Esophagus (tissue), 2 donors: ENCODE measurements around the gene NT5DC1. TPM values are rescaled to one million over a fixed set of nuclear protein-coding genes. Genes with fewer than 3 reads are reported as not detected.

Experiments used
- H3K27ac ChIP-seq, 2 donors: one replicate each; pipeline ENCODE4 v1.5.1; 2013; ENCODE audit warnings: low read depth in 2 of 2, mild to moderate bottlenecking in 2 of 2, inconsistent platforms in 1 of 2, low read length in 1 of 2, moderate library complexity in 1 of 2
- H3K27me3 ChIP-seq, 2 donors: one replicate each; pipeline ENCODE4 v1.6.1; 2013; ENCODE audit warnings: low read length in 2 of 2, control low read depth in 1 of 2, mild to moderate bottlenecking in 1 of 2; ENCODE audit not compliant: insufficient read depth in 2 of 2, control insufficient read depth in 1 of 2
- H3K36me3 ChIP-seq, 2 donors: one replicate each; pipeline ENCODE4 v1.6.1; 2013; ENCODE audit warnings: low read length in 1 of 2; ENCODE audit not compliant: control insufficient read depth in 2 of 2, insufficient read depth in 2 of 2
- H3K4me1 ChIP-seq, 2 donors: one replicate each; pipeline ENCODE4 v1.6.1; 2013; ENCODE audit warnings: low read length in 1 of 2; ENCODE audit not compliant: control insufficient read depth in 2 of 2, insufficient read depth in 2 of 2
- H3K4me3 ChIP-seq, 2 donors: one replicate each; pipeline ENCODE4 v1.5.1; 2013; ENCODE audit warnings: low read length in 2 of 2, mild to moderate bottlenecking in 2 of 2, low read depth in 1 of 2, moderate library complexity in 1 of 2
- H3K9me3 ChIP-seq, 2 donors: one replicate each; pipeline ENCODE4 v1.6.1; 2013; ENCODE audit warnings: mild to moderate bottlenecking in 2 of 2, low read depth in 1 of 2, low read length in 1 of 2, moderate library complexity in 1 of 2; ENCODE audit not compliant: control insufficient read depth in 2 of 2, insufficient read depth in 1 of 2
- WGBS, 2 donors: extraction: QIAGEN DNeasy Blood & Tissue Kit; methylation state at CpG; one replicate each; pipeline ENCODE4 v1.1.7; 2013; 5-methylcytosine and 5-hydroxymethylcytosine counted together
- polyA plus RNA-seq, 2 donors: library from polyadenylated mRNA; stranded (reverse); fragments of 200-250 nt; gene quantifications; one replicate each; pipeline ENCODE4 v1.2.3, GENCODE V29; 2013
- donor health status: healthy with polysubstance abuse.
- donor health status: Bipolar disorder and iron deficiency.

NT5DC1 gene
- polyA plus RNA-seq, 2 donors: 4.0 to 18.1 TPM

DNA sequence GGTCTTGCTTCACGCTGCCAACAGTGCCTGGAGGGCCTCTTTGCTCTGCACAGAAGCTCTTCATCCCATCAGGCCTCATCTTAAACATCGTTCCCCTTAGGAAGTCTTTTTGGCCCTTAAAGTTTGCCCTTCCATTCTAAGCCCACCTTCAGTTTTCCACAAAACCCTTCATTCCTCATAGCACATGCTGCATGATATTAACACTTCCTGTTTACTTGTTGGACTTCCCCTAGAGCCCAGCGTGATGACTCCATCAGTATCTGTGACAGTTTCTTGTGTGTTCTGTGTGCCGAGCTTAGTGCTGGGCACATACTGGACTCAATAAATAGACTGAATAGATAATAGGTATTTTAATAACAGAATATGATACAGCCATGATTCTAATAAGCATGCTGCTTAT lies 2.2 kb downstream of the NT5DC1 start:
- Histone ChIP-seq H3K9me3 (no peaks in the 10 kb centered on the region), H3K4me3 (no peak overlapping the region), H3K27me3 (no peaks in the 10 kb centered on the region), H3K27ac (no peak overlapping the region), H3K36me3 (peaks cover 0 to 4% of the 10 kb centered on the region in 2 donors), H3K4me1 (peaks cover 2 to 4% of the 10 kb centered on the region in 2 donors)
- WGBS, 2 donors: 80 to 82% methylated on average over 4 of the region's 4 CpGs

DNA sequence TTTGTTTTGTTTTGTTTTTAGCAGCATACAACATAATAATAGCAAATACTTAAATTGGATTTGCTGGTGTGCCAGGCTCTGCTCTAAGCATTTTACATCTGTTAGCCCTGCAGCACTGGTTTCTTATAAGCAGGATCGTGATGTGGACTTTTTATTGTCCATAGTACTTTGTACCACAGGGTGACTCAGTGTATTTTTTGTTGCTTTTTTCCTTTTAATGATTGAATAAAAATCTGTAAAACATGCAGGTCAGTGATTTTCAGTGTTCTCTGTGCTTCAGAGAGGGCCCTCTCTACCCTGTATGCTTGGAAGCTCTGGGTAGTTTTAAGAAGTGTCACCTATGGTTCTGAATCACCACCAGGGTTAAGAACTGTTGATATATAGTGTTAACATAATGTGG lies 4.0 kb downstream of the NT5DC1 start:
- Histone ChIP-seq H3K4me3 (no peak overlapping the region), H3K27ac (no peak overlapping the region), H3K27me3 (no peaks in the 10 kb centered on the region), H3K9me3 (no peaks in the 10 kb centered on the region), H3K36me3 (peaks cover 0 to 7% of the 10 kb centered on the region in 2 donors), H3K4me1 (peaks cover 2 to 4% of the 10 kb centered on the region in 2 donors)
- WGBS, 2 donors: 89 to 98% methylated on average over 1 of the region's 1 CpG

GRCh38 chr6:116105247-116105646 lies 4.6 kb downstream of the NT5DC1 start:
- H3K4me3 ChIP-seq: no peak overlapping the region
- H3K27ac ChIP-seq: no peak overlapping the region
- H3K36me3 ChIP-seq: peaks cover 0 to 7% of the 10 kb centered on the region in 2 donors
- WGBS, 2 donors: 84 to 91% methylated on average over 3 of the region's 3 CpGs
- H3K27me3 ChIP-seq: no peaks in the 10 kb centered on the region
- no peaks in the 10 kb centered on the region for H3K9me3 ChIP-seq
- peaks cover 2 to 4% of the 10 kb centered on the region in 2 donors for H3K4me1 ChIP-seq

GRCh38 chr6:116106146-116106545 lies 5.5 kb downstream of the NT5DC1 start:
- WGBS, 2 donors: 43% methylated on average over 1 of the region's 1 CpG
- Histone ChIP-seq H3K4me1 (peaks cover 2 to 4% of the 10 kb centered on the region in 2 donors), H3K4me3 (no peak overlapping the region), H3K27me3 (no peaks in the 10 kb centered on the region), H3K36me3 (peaks cover 5 to 10% of the 10 kb centered on the region in 2 donors), H3K9me3 (no peaks in the 10 kb centered on the region), H3K27ac (no peak overlapping the region)

DNA sequence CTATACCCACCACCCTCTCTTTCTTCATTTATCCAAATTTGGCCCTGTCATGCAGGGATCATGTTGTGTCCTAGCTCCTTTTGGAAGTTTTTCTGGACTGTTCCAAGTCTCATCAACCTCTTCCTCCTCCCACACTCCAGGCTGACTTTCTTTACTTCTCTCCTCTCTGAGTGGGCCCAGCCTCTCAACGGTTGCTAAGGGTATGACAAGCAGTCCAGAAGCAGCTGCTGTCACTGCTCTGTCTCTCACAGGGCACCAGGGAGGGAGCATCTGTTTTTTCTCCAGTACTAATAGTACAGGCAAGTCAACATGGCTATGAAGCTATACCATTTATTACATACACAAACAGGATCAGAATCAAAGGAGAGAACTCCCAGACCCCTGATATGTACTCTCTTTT lies 8.2 kb downstream of the NT5DC1 start:
- no peak overlapping the region for H3K4me3 ChIP-seq
- H3K27me3 ChIP-seq: no peaks in the 10 kb centered on the region
- peaks cover 5 to 12% of the 10 kb centered on the region in 2 donors for H3K36me3 ChIP-seq
- 35 to 55% methylated on average over 1 of the region's 1 CpG for WGBS, 2 donors
- H3K9me3 ChIP-seq: no peaks in the 10 kb centered on the region
- peaks cover 0 to 2% of the 10 kb centered on the region in 2 donors for H3K4me1 ChIP-seq
- no peak overlapping the region for H3K27ac ChIP-seq

DNA sequence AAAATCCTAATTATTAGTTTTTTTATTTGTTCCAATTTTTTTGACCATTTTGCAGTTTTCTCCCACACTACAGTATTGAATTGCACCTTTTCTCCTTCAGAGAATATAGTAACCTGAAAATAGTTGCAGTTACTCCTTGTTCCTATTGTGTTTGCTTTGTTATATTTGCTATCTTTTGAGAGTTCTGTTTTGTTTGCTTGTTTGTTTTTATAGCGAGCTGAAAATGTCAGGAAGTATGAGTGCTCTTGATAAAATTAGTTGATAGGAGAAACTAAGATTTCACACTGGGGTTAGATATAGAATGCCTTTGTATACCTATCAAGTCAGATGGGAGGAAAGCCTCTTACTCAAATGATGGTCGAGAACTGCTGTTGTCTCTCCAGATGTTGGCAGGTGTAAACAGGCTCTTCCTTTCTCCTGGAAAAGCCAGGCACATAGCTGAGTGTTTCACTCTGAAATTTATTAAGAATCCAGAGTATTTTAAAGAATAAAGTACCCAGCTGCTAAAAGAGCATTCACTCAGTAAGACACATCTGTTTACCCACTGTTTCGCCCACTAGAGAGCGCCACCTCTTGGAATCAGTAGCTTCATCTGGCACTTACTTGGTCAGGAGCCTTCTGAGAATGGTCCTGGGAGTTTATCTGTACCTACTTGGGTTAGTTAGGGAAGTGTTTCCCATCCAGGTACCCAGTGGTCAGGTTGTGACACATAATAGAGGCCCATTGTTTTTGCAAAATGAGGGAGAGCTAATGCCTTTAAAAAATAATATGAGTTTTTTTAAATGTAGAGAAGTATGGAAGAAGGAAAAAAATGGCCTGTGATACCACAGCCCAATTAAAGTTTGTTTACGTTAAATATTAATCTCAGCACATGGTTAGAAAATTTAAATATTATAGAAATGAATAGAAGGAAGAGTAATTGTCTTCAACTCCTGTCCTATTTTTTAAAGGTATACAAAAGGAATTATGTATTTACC lies 11.2 kb downstream of the NT5DC1 start:
- Histone ChIP-seq H3K4me3 (no peak overlapping the region), H3K36me3 (peaks cover 5 to 12% of the 10 kb centered on the region in 2 donors), H3K27ac (no peak overlapping the region), H3K9me3 (no peaks in the 10 kb centered on the region), H3K27me3 (no peaks in the 10 kb centered on the region), H3K4me1 (no peaks in the 10 kb centered on the region)
- WGBS, 2 donors: 73 to 82% methylated on average over 5 of the region's 5 CpGs

DNA sequence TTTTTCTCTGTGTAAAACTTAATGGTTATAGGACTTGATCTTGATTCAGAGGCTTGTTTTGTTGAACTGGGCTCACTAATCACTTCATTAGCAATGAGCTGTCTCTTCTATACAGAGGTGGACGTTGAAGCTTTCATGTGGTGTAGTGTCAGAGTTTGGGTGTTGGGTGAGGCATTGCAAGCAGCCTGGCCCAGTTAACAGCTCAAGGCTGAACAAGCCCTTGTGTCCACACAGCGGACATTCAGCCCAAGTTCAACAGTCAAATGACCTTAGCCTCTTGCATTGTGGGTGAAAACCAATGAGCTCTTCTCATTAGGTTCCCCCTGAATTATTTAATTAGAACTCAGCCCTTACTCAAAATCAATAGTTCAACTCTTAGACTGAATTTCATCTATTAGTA lies 12.7 kb downstream of the NT5DC1 start:
- Histone ChIP-seq H3K27ac (no peak overlapping the region), H3K9me3 (no peaks in the 10 kb centered on the region), H3K4me3 (no peak overlapping the region), H3K27me3 (no peaks in the 10 kb centered on the region), H3K4me1 (no peaks in the 10 kb centered on the region), H3K36me3 (peaks cover 5 to 12% of the 10 kb centered on the region in 2 donors)
- whole genome bisulfite sequencing, 2 donors: 95 to 98% methylated on average over 2 of the region's 2 CpGs

DNA sequence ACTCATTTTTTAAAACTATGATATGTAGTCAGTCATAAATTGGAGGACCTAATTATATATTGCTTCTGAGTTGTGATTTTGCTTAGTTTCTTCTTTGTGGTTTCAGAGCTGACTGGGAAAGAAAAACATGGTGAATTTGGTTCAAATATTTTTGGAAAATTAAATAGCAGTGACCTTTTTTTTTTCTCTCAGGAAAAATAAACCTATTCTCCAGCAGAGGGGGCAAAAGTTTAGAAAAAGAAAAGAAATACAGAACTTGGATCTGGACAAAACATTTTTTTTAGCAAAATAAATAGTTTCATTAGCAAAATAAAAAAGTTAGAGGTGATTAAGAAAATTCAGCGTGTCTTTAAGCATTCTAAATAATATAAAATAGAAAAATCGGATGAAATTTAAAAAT lies 15.1 kb downstream of the NT5DC1 start:
- H3K27ac ChIP-seq: no peak overlapping the region
- H3K4me1 ChIP-seq: no peaks in the 10 kb centered on the region
- H3K27me3 ChIP-seq: no peaks in the 10 kb centered on the region
- H3K36me3 ChIP-seq: peaks cover 2 to 7% of the 10 kb centered on the region in 2 donors
- H3K9me3 ChIP-seq: no peaks in the 10 kb centered on the region
- 89 to 93% methylated on average over 2 of the region's 2 CpGs for WGBS, 2 donors
- H3K4me3 ChIP-seq: no peak overlapping the region

GRCh38 chr6:116118608-116119007 lies 18.0 kb downstream of the NT5DC1 start:
- H3K27ac ChIP-seq: no peak overlapping the region
- H3K9me3 ChIP-seq: no peaks in the 10 kb centered on the region
- no peaks in the 10 kb centered on the region for H3K27me3 ChIP-seq
- no peak overlapping the region for H3K4me3 ChIP-seq
- H3K4me1 ChIP-seq: no peaks in the 10 kb centered on the region
- peaks cover 0 to 2% of the 10 kb centered on the region in 2 donors for H3K36me3 ChIP-seq

- Histone ChIP-seq H3K9me3 (no peaks in the 10 kb centered on the region), H3K4me3 (no peak overlapping the region), H3K36me3 (no peaks in the 10 kb centered on the region), H3K27ac (no peak overlapping the region), H3K4me1 (no peaks in the 10 kb centered on the region), H3K27me3 (no peaks in the 10 kb centered on the region)
- 97% methylated on average over 3 of the region's 3 CpGs for WGBS, 2 donors
Measured at GRCh38 chr6:116120430-116120829, 19.8 kb downstream of the NT5DC1 start.
